Endothelial cell of umbilical vein (primary cell): Measurements from ENCODE around the gene TOMM20. TPM values are rescaled to one million over a fixed set of nuclear protein-coding genes. Genes with fewer than 3 reads are reported as not detected.

Experiments used
- BruUV-seq: library from RNA; stranded (reverse); fragments of 400-500 nt; replicated peaks from 2 replicates; lab custom pipeline; 2021; lab: Mats Ljungman, UMichigan
- CTCF ChIA-PET: fragments of 300-600, 350-600 bp; sonication (Branson Sonifier 250); formaldehyde crosslinking; loops from one replicate; lab custom pipeline; 2021; ENCODE audit warnings: antibody characterized with exemption, inconsistent platforms; lab: Charles Lee
- POLR2A ChIA-PET: fragments of 300-600, 350-600 bp; sonication (Branson Sonifier 250); formaldehyde crosslinking; loops from one replicate; lab custom pipeline; 2021; ENCODE audit warnings: antibody characterized with exemption, inconsistent platforms; lab: Charles Lee
- DNase-seq: peaks from one replicate; pipeline ENCODE4 v3.0.0-alpha.2; 2011; ENCODE audit warnings: low read depth, low spot score
- FAIRE-seq: peaks from 2 replicates; lab custom pipeline; 2011; peaks lifted over from hg19 to GRCh38; lab: Jason Lieb, UNC
- H2AFZ ChIP-seq: 2 replicates; pipeline ENCODE4 v1.6.0; 2012; ENCODE audit warnings: low read depth, low read length, control low read depth, inconsistent platforms
- H3K27ac ChIP-seq: 2 replicates; pipeline ENCODE4 v1.5.1; 2011; ENCODE audit warnings: low read depth, mild to moderate bottlenecking, control low read depth, low read length, moderate library complexity; ENCODE audit not compliant: insufficient read depth
- H3K27me3 ChIP-seq, 2 experiments: 2 replicates each; pipeline versions ENCODE4 v1.6.0 to v1.6.1; 2011; ENCODE audit warnings: low read length in 2 of 2, mixed read lengths in 1 of 2; ENCODE audit not compliant: control insufficient read depth in 2 of 2, insufficient read depth in 2 of 2
- H3K36me3 ChIP-seq, 2 experiments: 2 replicates in 1 of 2; 3 replicates in 1 of 2; pipeline ENCODE4 v1.5.1; 2011; ENCODE audit warnings: low read length in 2 of 2, mild to moderate bottlenecking in 1 of 2, moderate library complexity in 1 of 2; ENCODE audit not compliant: control insufficient read depth in 2 of 2, insufficient read depth in 2 of 2; ENCODE audit errors: extremely low read depth in 1 of 2
- H3K4me1 ChIP-seq: 3 replicates; pipeline ENCODE4 v1.5.1; 2011; ENCODE audit warnings: mild to moderate bottlenecking, low read length; ENCODE audit not compliant: control insufficient read depth, insufficient read depth; ENCODE audit errors: extremely low read depth
- H3K4me2 ChIP-seq: 2 replicates; pipeline ENCODE4 v1.6.1; 2011; ENCODE audit warnings: low read length, control low read depth, mixed read lengths; ENCODE audit not compliant: insufficient read depth
- H3K4me3 ChIP-seq, 3 experiments: fragments of 200-600 bp in 1 of 3; sonication (generic), shearing (Covaris generic) in 1 of 3; replicated peaks in 1 of 3; 2 replicates each; pipeline ENCODE4 v1.5.1; 2011 to 2016; ENCODE audit warnings: control low read depth in 3 of 3, low read length in 3 of 3, mild to moderate bottlenecking in 2 of 3, inconsistent platforms in 1 of 3, low read depth in 1 of 3, moderate library complexity in 1 of 3; ENCODE audit not compliant: insufficient read depth in 1 of 3
- H3K79me2 ChIP-seq: 2 replicates; pipeline ENCODE4 v1.6.0; 2012; ENCODE audit warnings: low read length, inconsistent platforms; ENCODE audit not compliant: control insufficient read depth, insufficient read depth
- H3K9ac ChIP-seq: replicated peaks from 2 replicates; pipeline ENCODE3; 2011; ENCODE audit warnings: low read length, control low read depth; ENCODE audit not compliant: insufficient read depth; ENCODE audit errors: extremely low read depth
- H3K9me1 ChIP-seq: replicated peaks from 3 replicates; pipeline ENCODE4 v1.6.0; 2011; ENCODE audit warnings: mild to moderate bottlenecking, low read length; ENCODE audit not compliant: control insufficient read depth, insufficient read depth; ENCODE audit errors: extremely low read depth
- H3K9me3 ChIP-seq: replicated peaks from 2 replicates; pipeline ENCODE4 v1.5.1; 2012; ENCODE audit warnings: low read length, inconsistent platforms; ENCODE audit not compliant: control insufficient read depth, insufficient read depth
- H4K20me1 ChIP-seq: replicated peaks from 2 replicates; pipeline ENCODE3; 2011; ENCODE audit warnings: mild to moderate bottlenecking, low read length; ENCODE audit not compliant: control insufficient read depth, insufficient read depth; ENCODE audit errors: extremely low read depth
- CTCF ChIP-seq, 2 donors: IDR thresholded peaks; 1 replicate in 1 of 2; 2 replicates in 1 of 2; pipeline ENCODE4 v1.5.1; 2011; ENCODE audit warnings: low read length in 2 of 2, mild to moderate bottlenecking in 2 of 2, moderate library complexity in 2 of 2, control low read depth in 1 of 2, inconsistent platforms in 1 of 2, low read depth in 1 of 2; ENCODE audit not compliant: insufficient read depth in 1 of 2; ENCODE audit errors: extremely low read depth in 1 of 2
- EZH2 ChIP-seq: IDR thresholded peaks from 2 replicates; pipeline ENCODE4 v1.6.1; 2012; ENCODE audit warnings: borderline replicate concordance, low read depth, mild to moderate bottlenecking, moderate library complexity, low read length, inconsistent platforms; ENCODE audit not compliant: severe bottlenecking
- FOS ChIP-seq: IDR thresholded peaks from 2 replicates; pipeline ENCODE4 v1.6.1; 2011; ENCODE audit warnings: mild to moderate bottlenecking, low read length, moderate library complexity, borderline replicate concordance; ENCODE audit not compliant: insufficient read depth
- GATA2 ChIP-seq: IDR thresholded peaks from 2 replicates; pipeline ENCODE4 v1.7.0; 2011; ENCODE audit warnings: low read depth, mild to moderate bottlenecking, moderate library complexity, mixed read lengths, low read length; ENCODE audit not compliant: insufficient read length, insufficient read depth
- JUN ChIP-seq: IDR thresholded peaks from 2 replicates; pipeline ENCODE4 v1.6.1; 2011; ENCODE audit warnings: borderline replicate concordance, low read depth; ENCODE audit not compliant: insufficient read length, insufficient read depth
- MAX ChIP-seq: IDR thresholded peaks from 2 replicates; pipeline ENCODE4 v1.6.1; 2011; ENCODE audit not compliant: insufficient read depth, insufficient read length
- MYC ChIP-seq: IDR thresholded peaks from one replicate; pipeline ENCODE4 v1.6.1; 2011; ENCODE audit warnings: mild to moderate bottlenecking, low read depth, low read length
- POLR2A ChIP-seq: IDR thresholded peaks from 2 replicates; pipeline ENCODE4 v1.6.1; 2012; ENCODE audit warnings: low read depth, mild to moderate bottlenecking, control low read depth, low read length
- POLR2AphosphoS5 ChIP-seq: IDR thresholded peaks from 2 replicates; pipeline ENCODE4 v1.6.1; 2012; ENCODE audit warnings: low read depth, mild to moderate bottlenecking, control low read depth, low read length, moderate library complexity; ENCODE audit not compliant: insufficient read depth
- dilution Hi-C: fragments of 300-500 bp; cut with MboI; formaldehyde crosslinking; loops from one replicate; pipeline ENCODE4 v1.15.0; 2019; ENCODE audit warnings: low sequenced_read_pairs; ENCODE audit not compliant: extremely low pct_ligation_motif_present
- intact Hi-C: fragments of 100-400 bp; cut with micrococcal nuclease; formaldehyde crosslinking; loops from one replicate; pipeline ENCODE4 v1.10.0; 2022
- polyA plus RNA-seq, 4 experiments: library from polyadenylated mRNA; depleted of rRNA in 3 of 4; stranded (reverse) in 3 of 4; unstranded in 1 of 4; fragments of >200 nt; gene quantifications; 2 replicates each; pipeline versions ENCODE4 v1.2.1 to v1.2.3, GENCODE V29; 2011 to 2012; ENCODE audit warnings: missing spikeins in 1 of 4
- total RNA-seq: library from RNA; stranded (reverse); gene quantifications from 2 replicates; pipeline ENCODE4 v1.2.3, GENCODE V29; 2021

The TOMM20 gene
- total and polyA plus RNA-seq, 2 donors (not counting 3 experiments of a cell fraction or from before 2014, with no cell fraction given) = 42.5 to 98.4 TPM

- no peak for TF ChIP-seq MYC
- no peak for TF ChIP-seq GATA2
- peak; percentile 58 for TF ChIP-seq POLR2A
- TF ChIP-seq FOS = peak; percentile 57
- peak; percentile 62 for TF ChIP-seq POLR2AphosphoS5
- no peak for TF ChIP-seq EZH2
- no peak for TF ChIP-seq CTCF (IDR thresholded peaks at IDR 0.05; ENCODE audit: extremely low read depth in 1 of 2, insufficient read depth in 1 of 2, low read depth in 1 of 2, low read length in 2 of 2)
- TF ChIP-seq JUN = peak; percentile 51
- no peak for TF ChIP-seq MAX
- Histone ChIP-seq H3K4me3 (no peak overlapping the region), H3K9me3 (no peaks in the 10 kb centered on the region), H3K27me3 (no peaks in the 10 kb centered on the region), H3K9ac (peak overlapping the region; percentile 83), H3K4me1 (peaks cover 33% of the 10 kb centered on the region), H3K79me2 (no peaks in the 10 kb centered on the region), H3K9me1 (no peaks in the 10 kb centered on the region), H3K4me2 (peak overlapping the region; percentile 44), H3K36me3 (no peaks in the 10 kb centered on the region), H3K27ac (peak overlapping the region; percentile 95), H2AFZ (peak overlapping the region; percentile 6), H4K20me1 (no peaks in the 10 kb centered on the region)
- BruUV-seq = TSS peak; percentile 84
- dilution Hi-C loops (loop anchor here (10.0 kb wide), 2 partner anchors 350 to 470 kb away; no protein-coding TSS in a partner anchor), intact Hi-C loops (loop anchor here (1.0 to 2.0 kb wide), 9 partner anchors 27 to 351 kb away; no protein-coding TSS in a partner anchor)
- ChIA-PET CTCF (interaction anchor here (1.2 kb wide), 2 partner anchors 64 to 351 kb away, joined by 3 to 4 read pairs; no protein-coding TSS in a partner anchor), POLR2A (no interaction called here)
- FAIRE-seq (no peak), DNase-seq (peak; percentile 92)
These were observed 53.4 kb downstream of the TOMM20 start for GRCh38 chr1:235075048-235075776.
